Activated CD8-positive, alpha-beta T cell treated with anti-CD3 and anti-CD28 coated beads for 36 hours (primary cell): ENCODE data around the gene SLC9A5. TPM values are rescaled to one million over a fixed set of nuclear protein-coding genes. Genes with fewer than 3 reads are reported as not detected.

ENCODE experiments used
- ATAC-seq: fragments of 200-7000 bp; cut with Tn5 transposase; one replicate; pipeline ENCODE4 v1.10.0; 2021; ENCODE audit warnings: mild to moderate bottlenecking, moderate library complexity
- CTCF ChIA-PET: fragments of 350-600 bp; sonication (Branson Sonifier 250); formaldehyde crosslinking; loops from one replicate; lab custom pipeline; 2021; ENCODE audit warnings: antibody characterized with exemption; lab: Charles Lee
- POLR2A ChIA-PET: fragments of 350-600 bp; sonication (Branson Sonifier 250); formaldehyde crosslinking; loops from one replicate; lab custom pipeline; 2021; ENCODE audit warnings: antibody characterized with exemption; lab: Charles Lee
- DNase-seq: peaks from one replicate; pipeline ENCODE4 v3.0.0-alpha.2; 2020
- H3K27ac Mint-ChIP-seq: one replicate; pipeline ENCODE4 v1.8.0; 2021; ENCODE audit warnings: mild to moderate bottlenecking, mixed read lengths
- H3K27me3 Mint-ChIP-seq: one replicate; pipeline ENCODE4 v1.8.0; 2021; ENCODE audit warnings: mixed read lengths
- H3K36me3 Mint-ChIP-seq: one replicate; pipeline ENCODE4 v1.8.0; 2021; ENCODE audit warnings: low read depth, mixed read lengths
- H3K4me1 Mint-ChIP-seq: one replicate; pipeline ENCODE4 v1.8.0; 2021; ENCODE audit warnings: low read depth, mixed read lengths
- H3K4me3 Mint-ChIP-seq: one replicate; pipeline ENCODE4 v1.8.0; 2021; ENCODE audit warnings: mild to moderate bottlenecking, moderate library complexity, mixed read lengths
- H3K9me3 Mint-ChIP-seq: one replicate; pipeline ENCODE4 v1.8.0; 2021; ENCODE audit warnings: mixed read lengths
- intact Hi-C: fragments of 100-400 bp; cut with micrococcal nuclease; formaldehyde crosslinking; loops from one replicate; pipeline ENCODE4 v1.10.0; 2022
- total RNA-seq, 2 experiments: library from RNA; stranded (reverse); gene quantifications; one replicate each; pipeline ENCODE4 v1.2.3, GENCODE V29; 2021
- TF ChIP-seq, protein P1 (sequence below): fragments of 200-600 bp; IDR thresholded peaks from one replicate; pipeline ENCODE4 v1.8.0; 2022; ENCODE audit warnings: antibody characterized with exemption, mild to moderate bottlenecking

SLC9A5 gene
- total RNA-seq, 2 experiments from 2014 or later, result 7.7 to 8.1 TPM

GRCh38 chr16:67213197-67214019, 35.4 kb upstream of the SLC9A5 start:
- Mint-ChIP-seq H3K27ac (no peak overlapping the region), H3K4me1 (no peaks in the 10 kb centered on the region), H3K4me3 (no peak overlapping the region), H3K27me3 (no peaks in the 10 kb centered on the region), H3K9me3 (no peaks in the 10 kb centered on the region), H3K36me3 (no peaks in the 10 kb centered on the region)
- intact Hi-C loops, result no loop called here
- no peak for ATAC-seq
- POLR2A ChIA-PET, result interaction anchor here (1.8 to 1.9 kb wide), 2 partner anchors 9 to 12 kb away, joined by 4 to 5 read pairs; no protein-coding TSS in a partner anchor
- CTCF ChIA-PET, result interaction anchor here (1.5 to 4.1 kb wide), 2 partner anchors 15 to 28 kb away, joined by 3 to 15 read pairs; partner anchors contain the start of gene ELMO3
- no peak for DNase-seq
- TF ChIP-seq, protein P1, sequence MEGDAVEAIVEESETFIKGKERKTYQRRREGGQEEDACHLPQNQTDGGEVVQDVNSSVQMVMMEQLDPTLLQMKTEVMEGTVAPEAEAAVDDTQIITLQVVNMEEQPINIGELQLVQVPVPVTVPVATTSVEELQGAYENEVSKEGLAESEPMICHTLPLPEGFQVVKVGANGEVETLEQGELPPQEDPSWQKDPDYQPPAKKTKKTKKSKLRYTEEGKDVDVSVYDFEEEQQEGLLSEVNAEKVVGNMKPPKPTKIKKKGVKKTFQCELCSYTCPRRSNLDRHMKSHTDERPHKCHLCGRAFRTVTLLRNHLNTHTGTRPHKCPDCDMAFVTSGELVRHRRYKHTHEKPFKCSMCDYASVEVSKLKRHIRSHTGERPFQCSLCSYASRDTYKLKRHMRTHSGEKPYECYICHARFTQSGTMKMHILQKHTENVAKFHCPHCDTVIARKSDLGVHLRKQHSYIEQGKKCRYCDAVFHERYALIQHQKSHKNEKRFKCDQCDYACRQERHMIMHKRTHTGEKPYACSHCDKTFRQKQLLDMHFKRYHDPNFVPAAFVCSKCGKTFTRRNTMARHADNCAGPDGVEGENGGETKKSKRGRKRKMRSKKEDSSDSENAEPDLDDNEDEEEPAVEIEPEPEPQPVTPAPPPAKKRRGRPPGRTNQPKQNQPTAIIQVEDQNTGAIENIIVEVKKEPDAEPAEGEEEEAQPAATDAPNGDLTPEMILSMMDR, result no peak

DNA sequence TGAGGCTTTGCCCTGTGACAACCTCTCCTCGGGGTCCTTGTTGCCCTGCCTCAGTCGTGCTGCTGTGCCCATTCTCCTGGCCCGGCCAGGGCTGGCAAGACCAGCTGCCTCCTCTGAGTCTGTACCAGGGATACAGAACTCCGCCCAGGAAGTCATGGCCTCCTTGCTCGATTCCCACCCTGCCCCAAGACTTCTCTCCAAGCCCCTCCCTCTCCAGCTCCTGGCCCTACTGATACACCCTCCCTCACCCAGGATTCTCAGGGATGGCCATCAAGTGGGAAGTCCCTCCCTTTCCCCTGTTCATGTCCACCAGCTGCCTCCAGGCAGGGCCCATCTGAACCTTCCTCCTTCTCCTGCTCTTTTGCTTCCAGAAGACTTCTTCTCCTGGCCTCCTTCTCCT, 33.1 kb upstream of the SLC9A5 start:
- Mint-ChIP-seq H3K4me1 (no peaks in the 10 kb centered on the region), H3K4me3 (no peak overlapping the region), H3K36me3 (no peaks in the 10 kb centered on the region), H3K27ac (no peak overlapping the region), H3K27me3 (no peaks in the 10 kb centered on the region), H3K9me3 (no peaks in the 10 kb centered on the region)
- no peak for DNase-seq
- ATAC-seq, result no peak
- intact Hi-C loops, result no loop called here
- ChIA-PET CTCF (no interaction called here), POLR2A (no interaction called here)
- TF ChIP-seq, protein P1, result no peak

GRCh38 chr16:67216612-67217490, 31.9 kb upstream of the SLC9A5 start:
- no peak overlapping the region for H3K4me3 Mint-ChIP-seq
- H3K27ac Mint-ChIP-seq, result no peak overlapping the region
- ChIA-PET CTCF (interaction anchor here (2.3 kb wide), 1 partner anchor 19 kb away, joined by 8 read pairs; no protein-coding TSS in a partner anchor), POLR2A (interaction anchor here (1.2 to 1.5 kb wide), 3 partner anchors 10 to 27 kb away, joined by 3 to 5 read pairs (median 4); partner anchors contain the start of gene TMEM208)
- intact Hi-C loops, result no loop called here
- H3K27me3 Mint-ChIP-seq, result no peaks in the 10 kb centered on the region
- no peak for DNase-seq
- H3K9me3 Mint-ChIP-seq, result no peaks in the 10 kb centered on the region
- no peaks in the 10 kb centered on the region for H3K36me3 Mint-ChIP-seq
- ATAC-seq, result no peak
- TF ChIP-seq, protein P1, result no peak
- H3K4me1 Mint-ChIP-seq, result no peaks in the 10 kb centered on the region

GRCh38 chr16:67223992-67224391, 24.8 kb upstream of the SLC9A5 start:
- POLR2A ChIA-PET, result interaction anchor here (0.6 to 1.5 kb wide), 6 partner anchors 9 to 246 kb away, joined by 3 to 5 read pairs (median 4); partner anchors contain the start of gene FHOD1
- no peaks in the 10 kb centered on the region for H3K27me3 Mint-ChIP-seq
- no peak for ATAC-seq
- no peak overlapping the region for H3K4me3 Mint-ChIP-seq
- H3K9me3 Mint-ChIP-seq, result no peaks in the 10 kb centered on the region
- TF ChIP-seq, protein P1, result no peak
- peaks cover 35% of the 10 kb centered on the region for H3K4me1 Mint-ChIP-seq
- no peak for DNase-seq
- intact Hi-C loops, result no loop called here
- H3K36me3 Mint-ChIP-seq, result peaks cover 19% of the 10 kb centered on the region
- no peak overlapping the region for H3K27ac Mint-ChIP-seq
- CTCF ChIA-PET, result interaction anchor here (1.0 to 1.8 kb wide), 2 partner anchors 14 to 69 kb away, joined by 3 to 5 read pairs; no protein-coding TSS in a partner anchor
